CD4-positive, alpha-beta memory T cell (primary cell): ENCODE data around the gene CDK6. TPM values are rescaled to one million over a fixed set of nuclear protein-coding genes. Genes with fewer than 3 reads are reported as not detected.

ENCODE experiments used
- CTCF ChIA-PET: fragments of 350-600 bp; sonication (Branson Sonifier 250); formaldehyde crosslinking; loops from one replicate; lab custom pipeline; 2021; ENCODE audit warnings: inconsistent platforms; ENCODE audit not compliant: partially characterized antibody; lab: Charles Lee
- POLR2A ChIA-PET: fragments of 350-600 bp; sonication (Branson Sonifier 250); formaldehyde crosslinking; loops from one replicate; lab custom pipeline; 2021; ENCODE audit not compliant: partially characterized antibody; lab: Charles Lee
- DNase-seq, 5 donors: peaks; one replicate each; pipeline versions ENCODE4 v3.0.0 to v3.0.0-alpha.2; 2020 to 2022; ENCODE audit warnings: mixed read lengths in 1 of 5
- H3K27ac ChIP-seq: one replicate; pipeline ENCODE4 v1.7.0; 2013; ENCODE audit warnings: low read depth, low read length
- H3K27me3 ChIP-seq: 2 replicates; pipeline ENCODE4 v1.7.0; 2013; ENCODE audit warnings: mild to moderate bottlenecking, low read length, moderate library complexity; ENCODE audit not compliant: insufficient read depth
- H3K36me3 ChIP-seq: 2 replicates; pipeline ENCODE4 v1.7.0; 2013; ENCODE audit warnings: mild to moderate bottlenecking, low read length, moderate library complexity; ENCODE audit not compliant: insufficient read depth
- H3K4me1 ChIP-seq: 2 replicates; pipeline ENCODE4 v1.7.0; 2013; ENCODE audit warnings: mild to moderate bottlenecking, low read length, moderate library complexity; ENCODE audit not compliant: insufficient read depth
- H3K4me3 ChIP-seq, 2 donors: one replicate each; pipeline ENCODE4 v1.7.0; 2013; ENCODE audit warnings: low read length in 2 of 2, mild to moderate bottlenecking in 1 of 2
- H3K9me3 ChIP-seq, 2 donors: one replicate each; pipeline ENCODE4 v1.7.0; 2013; ENCODE audit warnings: low read length in 2 of 2, control low read depth in 1 of 2; ENCODE audit not compliant: control insufficient read depth in 1 of 2
- H3K27ac Mint-ChIP-seq, 7 donors: one replicate each; pipeline ENCODE4 v1.8.0; 2020 to 2021; ENCODE audit warnings: mixed read lengths in 7 of 7, mild to moderate bottlenecking in 6 of 7, inconsistent platforms in 3 of 7, moderate library complexity in 3 of 7
- H3K27me3 Mint-ChIP-seq, 2 donors: one replicate each; pipeline ENCODE4 v1.8.0; 2020 to 2021; ENCODE audit warnings: mixed read lengths in 2 of 2
- H3K36me3 Mint-ChIP-seq, 2 donors: one replicate each; pipeline ENCODE4 v1.8.0; 2020 to 2021; ENCODE audit warnings: mixed read lengths in 2 of 2, inconsistent platforms in 1 of 2, mild to moderate bottlenecking in 1 of 2
- H3K4me1 Mint-ChIP-seq, 4 donors: one replicate each; pipeline ENCODE4 v1.8.0; 2020 to 2021; ENCODE audit warnings: mixed read lengths in 4 of 4, mild to moderate bottlenecking in 1 of 4
- H3K4me3 Mint-ChIP-seq, 8 donors: one replicate each; pipeline ENCODE4 v1.8.0; 2020 to 2021; ENCODE audit warnings: mixed read lengths in 8 of 8, mild to moderate bottlenecking in 7 of 8, moderate library complexity in 6 of 8, inconsistent platforms in 3 of 8
- H3K9me3 Mint-ChIP-seq, 8 donors: one replicate each; pipeline ENCODE4 v1.8.0; 2020 to 2021; ENCODE audit warnings: mixed read lengths in 8 of 8, mild to moderate bottlenecking in 5 of 8, inconsistent platforms in 3 of 8, moderate library complexity in 1 of 8
- intact Hi-C: fragments of 100-400 bp; cut with micrococcal nuclease; formaldehyde crosslinking; loops from one replicate; pipeline ENCODE4 v1.15.1; 2023
- polyA plus RNA-seq, 2 donors: library from polyadenylated mRNA; unstranded; fragments of 300-500 nt; fragmentation: Illumina TruSeq; gene quantifications; one replicate each; pipeline ENCODE4 v1.2.3, GENCODE V29; 2021
- total RNA-seq, 2 experiments: library from RNA; stranded (reverse); gene quantifications; one replicate each; pipeline ENCODE4 v1.2.3, GENCODE V29; 2021

The CDK6 gene
- total and polyA plus RNA-seq, 4 experiments from 2014 or later: 18.4 to 23.6 (median 21.1) TPM

GRCh38 chr7:92569137-92569536, 267.2 kb downstream of the CDK6 start:
- no peak overlapping the region for H3K4me3 ChIP-seq
- ChIA-PET CTCF (no interaction called here), POLR2A (no interaction called here)
- no peak for DNase-seq
- Mint-ChIP-seq H3K36me3 (peaks cover 27 to 65% of the 10 kb centered on the region in 2 donors), H3K4me3 (no peak overlapping the region), H3K27ac (no peak overlapping the region), H3K4me1 (peaks cover 1 to 2% (median 2%) of the 10 kb centered on the region in 4 donors), H3K27me3 (no peaks in the 10 kb centered on the region), H3K9me3 (no peaks in the 10 kb centered on the region)
- H3K27me3 ChIP-seq: no peaks in the 10 kb centered on the region
- H3K36me3 ChIP-seq: peaks cover 23% of the 10 kb centered on the region
- H3K27ac ChIP-seq: no peak overlapping the region
- intact Hi-C loops: no loop called here
- no peaks in the 10 kb centered on the region for H3K9me3 ChIP-seq
- no peaks in the 10 kb centered on the region for H3K4me1 ChIP-seq

- H3K4me1 ChIP-seq: no peaks in the 10 kb centered on the region
- Mint-ChIP-seq H3K27ac (no peak overlapping the region), H3K4me1 (no peaks in the 10 kb centered on the region), H3K9me3 (no peaks in the 10 kb centered on the region), H3K27me3 (no peaks in the 10 kb centered on the region), H3K36me3 (peaks cover 39 to 73% of the 10 kb centered on the region in 2 donors), H3K4me3 (no peak overlapping the region)
- CTCF ChIA-PET: interaction anchor here (1.5 to 2.9 kb wide), 2 partner anchors 23 to 39 kb away, joined by 6 to 7 read pairs; partner anchors contain the start of genes FAM133B, PEX1 and RBM48
- H3K4me3 ChIP-seq: no peak overlapping the region
- POLR2A ChIA-PET: no interaction called here
- no peak for DNase-seq
- H3K9me3 ChIP-seq: no peaks in the 10 kb centered on the region
- intact Hi-C loops: no loop called here
- no peaks in the 10 kb centered on the region for H3K27me3 ChIP-seq
- H3K27ac ChIP-seq: no peak overlapping the region
- H3K36me3 ChIP-seq: peaks cover 25% of the 10 kb centered on the region
Observed at GRCh38 chr7:92567460-92567859, 268.9 kb downstream of the CDK6 start.

GRCh38 chr7:92563345-92563744, 273.0 kb downstream of the CDK6 start:
- peaks cover 29 to 62% of the 10 kb centered on the region in 2 donors for H3K36me3 Mint-ChIP-seq
- Histone ChIP-seq H3K27me3 (no peaks in the 10 kb centered on the region), H3K4me1 (no peaks in the 10 kb centered on the region), H3K36me3 (peaks cover 19% of the 10 kb centered on the region), H3K27ac (no peak overlapping the region), H3K4me3 (no peak overlapping the region), H3K9me3 (no peaks in the 10 kb centered on the region)
- H3K9me3 Mint-ChIP-seq: no peaks in the 10 kb centered on the region
- peak overlapping the region in 5 of 7 donors; percentile 6 to 77 (median 48) for H3K27ac Mint-ChIP-seq
- H3K4me3 Mint-ChIP-seq: no peak overlapping the region
- CTCF ChIA-PET: no interaction called here
- no peaks in the 10 kb centered on the region for H3K27me3 Mint-ChIP-seq
- intact Hi-C loops: no loop called here
- H3K4me1 Mint-ChIP-seq: no peaks in the 10 kb centered on the region
- POLR2A ChIA-PET: no interaction called here
- DNase-seq: no peak

GRCh38 chr7:92560602-92561001, 275.8 kb downstream of the CDK6 start:
- Histone ChIP-seq H3K4me3 (no peak overlapping the region), H3K36me3 (peaks cover 4% of the 10 kb centered on the region), H3K27me3 (no peaks in the 10 kb centered on the region), H3K9me3 (no peaks in the 10 kb centered on the region), H3K4me1 (no peaks in the 10 kb centered on the region), H3K27ac (no peak overlapping the region)
- no peak for DNase-seq
- POLR2A ChIA-PET: no interaction called here
- H3K27me3 Mint-ChIP-seq: no peaks in the 10 kb centered on the region
- intact Hi-C loops: no loop called here
- H3K27ac Mint-ChIP-seq: no peak overlapping the region
- H3K4me1 Mint-ChIP-seq: no peaks in the 10 kb centered on the region
- H3K36me3 Mint-ChIP-seq: peaks cover 25 to 42% of the 10 kb centered on the region in 2 donors
- CTCF ChIA-PET: no interaction called here
- no peaks in the 10 kb centered on the region for H3K9me3 Mint-ChIP-seq
- no peak overlapping the region for H3K4me3 Mint-ChIP-seq

GRCh38 chr7:92557808-92558362, 278.5 kb downstream of the CDK6 start:
- Histone ChIP-seq H3K4me3 (no peak overlapping the region), H3K9me3 (no peaks in the 10 kb centered on the region), H3K36me3 (peaks cover 4% of the 10 kb centered on the region), H3K4me1 (no peaks in the 10 kb centered on the region), H3K27me3 (no peaks in the 10 kb centered on the region), H3K27ac (no peak overlapping the region)
- Mint-ChIP-seq H3K27me3 (peaks cover 0 to under 1% of the 10 kb centered on the region in 2 donors), H3K36me3 (peaks cover 5 to 21% of the 10 kb centered on the region in 2 donors), H3K27ac (peak overlapping the region in 1 of 7 donors; percentile 76), H3K4me1 (no peaks in the 10 kb centered on the region), H3K9me3 (no peaks in the 10 kb centered on the region), H3K4me3 (no peak overlapping the region)
- ChIA-PET POLR2A (no interaction called here), CTCF (interaction anchor here (1.1 kb wide), 1 partner anchor 275 kb away, joined by 3 read pairs; no protein-coding TSS in a partner anchor)
- no peak for DNase-seq
- intact Hi-C loops: no loop called here

GRCh38 chr7:92557249-92557648, 279.1 kb downstream of the CDK6 start:
- no peaks in the 10 kb centered on the region for H3K9me3 ChIP-seq
- H3K4me3 ChIP-seq: no peak overlapping the region
- peak overlapping the region in 1 of 7 donors; percentile 36 for H3K27ac Mint-ChIP-seq
- DNase-seq: no peak
- peaks cover under 1% of the 10 kb centered on the region for H3K36me3 ChIP-seq
- peaks cover 3 to 17% of the 10 kb centered on the region in 2 donors for H3K36me3 Mint-ChIP-seq
- H3K27me3 Mint-ChIP-seq: peaks cover 0 to 2% of the 10 kb centered on the region in 2 donors
- no peaks in the 10 kb centered on the region for H3K4me1 Mint-ChIP-seq
- H3K27me3 ChIP-seq: no peaks in the 10 kb centered on the region
- no peak overlapping the region for H3K27ac ChIP-seq
- no peak overlapping the region for H3K4me3 Mint-ChIP-seq
- ChIA-PET POLR2A (no interaction called here), CTCF (no interaction called here)
- intact Hi-C loops: no loop called here
- no peaks in the 10 kb centered on the region for H3K9me3 Mint-ChIP-seq
- no peaks in the 10 kb centered on the region for H3K4me1 ChIP-seq
